ENCODE results near the gene LDLRAD4.

LDLRAD4 gene

DNA sequence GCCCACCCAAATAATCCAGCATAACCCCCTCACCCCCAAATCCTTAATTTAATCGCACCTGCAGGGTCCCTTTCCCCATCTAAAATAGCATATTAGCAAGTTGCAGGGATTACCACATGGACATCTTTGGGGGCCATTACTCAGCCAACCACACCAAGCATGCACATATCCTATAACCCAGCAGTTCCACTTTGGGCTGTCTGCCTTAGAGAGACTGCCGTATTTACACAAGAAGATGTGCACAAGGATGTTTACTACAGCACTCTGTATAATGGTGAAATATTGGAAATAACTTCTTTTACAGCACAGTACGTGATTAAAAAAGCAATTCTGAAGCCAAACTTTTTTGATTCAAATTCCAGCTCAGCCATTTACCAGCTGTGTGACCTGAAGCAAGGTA is 17.3 kb upstream of the LDLRAD4 start:
- no peak for DNase-seq (ENCODE audit: low read depth, low spot score)

DNA sequence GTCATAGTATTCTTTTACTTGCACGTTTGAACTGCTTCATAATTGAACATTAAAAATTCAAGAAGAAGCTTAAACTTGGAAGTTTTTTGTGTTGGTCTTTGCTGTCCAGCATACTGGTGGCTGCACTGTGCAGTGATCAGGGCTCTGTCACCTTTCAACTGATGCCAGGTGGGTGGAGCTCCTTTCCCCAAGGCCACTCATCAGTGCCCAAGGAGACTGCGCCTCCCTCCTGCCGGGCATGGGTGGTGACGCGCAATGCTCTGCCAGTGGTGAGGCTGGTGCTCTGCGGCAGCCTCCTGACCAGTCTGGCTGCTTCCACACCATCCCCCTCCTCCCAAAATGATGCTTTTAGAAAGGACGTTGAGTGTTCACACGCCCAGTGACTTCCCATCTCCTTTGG is 16.0 kb upstream of the LDLRAD4 start:
- no peak for DNase-seq (ENCODE audit: low read depth, low spot score)

DNA sequence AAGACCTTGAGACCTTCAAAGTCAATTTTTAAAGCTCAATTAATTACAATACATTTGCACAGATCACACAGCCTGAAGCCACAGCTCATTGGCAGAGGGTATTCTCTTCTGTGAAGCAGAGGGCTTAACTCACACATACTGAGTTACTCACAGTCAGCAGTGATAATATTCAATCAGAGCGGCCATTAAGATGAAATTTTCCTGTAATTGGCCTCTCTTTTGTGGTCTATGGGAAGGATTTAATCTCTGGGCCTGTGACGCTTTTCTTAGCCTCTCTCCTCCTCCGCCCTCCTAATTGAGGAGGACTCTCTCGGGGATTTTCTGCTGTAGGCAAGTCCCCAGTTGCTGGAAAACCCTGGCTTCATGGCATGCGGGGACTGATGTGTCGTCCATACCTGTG is 12.3 kb upstream of the LDLRAD4 start:
- no peak for DNase-seq (ENCODE audit: low read depth, low spot score)

DNA sequence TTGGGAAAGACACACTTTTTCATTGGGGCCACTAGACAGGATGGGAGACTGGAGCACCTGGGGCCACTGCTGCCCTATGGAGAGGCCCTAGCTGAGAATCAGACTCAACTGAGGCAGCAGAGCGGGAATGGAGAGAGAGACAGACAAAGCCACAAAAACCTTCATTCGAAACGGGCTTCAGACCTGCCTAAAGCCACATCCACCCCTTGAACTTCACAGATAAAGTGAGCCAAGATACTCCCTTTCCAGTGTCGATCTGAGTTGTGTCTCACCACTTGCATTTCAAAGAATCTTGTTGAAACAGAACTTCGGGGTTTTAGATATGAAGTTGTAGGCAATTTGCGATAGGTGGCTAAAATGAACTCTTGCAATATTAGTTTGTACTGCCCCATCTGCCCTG is 11.3 kb upstream of the LDLRAD4 start:
- DNase-seq (ENCODE audit: low read depth, low spot score) = no peak

DNA sequence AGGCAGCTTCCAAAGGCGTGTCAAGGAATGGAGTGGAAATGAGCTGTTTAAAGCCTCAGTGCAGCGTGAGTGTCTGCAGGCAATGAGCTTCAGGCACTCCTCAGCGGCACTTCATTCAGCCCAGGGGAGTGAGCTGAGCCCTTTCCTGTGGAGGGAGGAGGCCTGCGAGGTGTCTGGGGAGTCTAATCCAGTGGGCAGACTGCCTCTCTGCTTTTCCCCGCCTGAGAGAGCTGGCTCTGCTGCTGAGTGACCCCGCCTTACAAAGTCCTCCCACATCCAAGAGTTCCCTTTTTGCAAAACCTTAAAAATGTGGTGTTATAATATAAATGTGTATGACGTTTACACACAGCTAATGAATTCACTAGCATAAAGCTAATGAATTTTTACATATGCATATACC is 7.0 kb upstream of the LDLRAD4 start:
- no peak for DNase-seq (ENCODE audit: low read depth, low spot score)

DNA sequence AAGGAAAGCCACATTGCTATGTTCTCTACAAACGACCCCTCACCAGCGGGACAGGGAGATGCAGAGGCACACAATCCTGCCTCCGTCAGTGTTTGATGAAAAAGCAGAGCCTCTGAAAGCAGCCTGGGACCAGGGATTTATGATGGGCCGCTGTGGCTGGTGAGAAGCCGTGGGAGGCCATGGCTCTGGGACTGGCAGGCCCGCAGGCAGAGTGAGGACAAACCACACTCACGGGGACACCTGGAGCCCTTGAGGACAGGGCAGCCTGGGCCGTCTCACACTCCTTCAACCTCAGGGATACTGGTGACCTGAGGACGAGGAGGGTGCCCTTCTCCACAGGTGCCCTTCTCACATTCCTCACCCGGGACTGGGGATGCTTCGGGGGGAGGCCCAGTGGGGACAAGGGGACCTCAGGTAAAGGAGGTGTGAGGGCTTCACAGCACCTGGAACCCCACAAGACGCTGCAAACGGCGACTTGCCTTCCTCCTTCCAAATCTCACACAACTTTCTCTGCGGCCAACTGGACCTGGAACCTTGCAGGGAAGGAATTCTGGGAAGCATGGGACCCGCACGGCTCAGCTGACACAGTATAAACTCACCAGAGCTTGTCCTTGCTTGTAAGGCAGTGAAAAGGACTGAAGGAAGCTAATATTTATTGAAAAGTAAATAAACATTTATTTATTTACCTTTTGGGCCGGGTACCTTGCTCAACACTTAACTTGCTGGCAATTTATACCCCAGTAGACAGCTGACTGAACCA is 5.3 kb upstream of the LDLRAD4 start:
- no peak for DNase-seq (ENCODE audit: low read depth, low spot score)

DNA sequence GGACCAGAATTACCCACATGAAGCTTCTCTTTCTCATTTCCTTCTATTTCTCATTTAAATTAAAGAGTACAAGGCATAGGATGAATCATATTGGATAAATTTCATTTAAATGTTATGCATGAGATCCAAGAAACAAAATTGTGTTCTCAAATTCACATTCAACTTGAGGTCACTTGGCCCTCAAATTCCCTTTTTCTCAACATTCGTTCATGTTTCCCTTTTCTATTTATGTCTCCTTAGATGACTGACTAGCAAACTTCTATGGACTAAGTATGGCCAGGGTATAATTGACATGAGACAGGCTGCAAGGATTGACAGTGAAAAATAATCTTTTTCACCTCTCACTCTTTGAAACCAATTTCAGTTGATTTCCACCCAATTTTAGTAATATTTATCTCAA is 4.0 kb upstream of the LDLRAD4 start:
- no peak for DNase-seq (ENCODE audit: low read depth, low spot score)

DNA sequence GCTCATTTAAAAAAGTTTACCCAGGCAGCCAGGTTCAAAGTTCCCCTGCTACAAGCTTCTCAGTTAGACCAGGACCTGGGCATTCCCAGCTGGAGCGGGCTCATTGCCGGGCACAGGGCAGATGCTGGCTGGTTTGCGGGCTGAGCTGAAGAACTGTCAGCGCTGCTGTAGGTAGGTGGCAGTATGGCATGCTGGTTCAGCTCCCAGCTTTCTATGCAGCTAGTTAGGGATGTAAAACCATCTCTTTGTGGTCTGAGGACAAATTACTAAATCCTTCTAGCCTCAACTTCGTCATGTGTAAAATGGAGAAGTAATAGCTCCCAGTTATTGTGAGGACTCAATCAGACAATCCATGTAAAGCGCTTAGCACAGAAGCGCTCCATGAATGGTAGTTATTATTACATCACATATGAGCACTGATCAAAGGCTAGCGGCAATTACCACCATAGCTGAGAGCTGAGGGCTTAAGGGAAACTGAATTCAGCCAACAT is 2.4 kb upstream of the LDLRAD4 start:
- peak; percentile 15 for DNase-seq (ENCODE audit: low read depth, low spot score)

DNA sequence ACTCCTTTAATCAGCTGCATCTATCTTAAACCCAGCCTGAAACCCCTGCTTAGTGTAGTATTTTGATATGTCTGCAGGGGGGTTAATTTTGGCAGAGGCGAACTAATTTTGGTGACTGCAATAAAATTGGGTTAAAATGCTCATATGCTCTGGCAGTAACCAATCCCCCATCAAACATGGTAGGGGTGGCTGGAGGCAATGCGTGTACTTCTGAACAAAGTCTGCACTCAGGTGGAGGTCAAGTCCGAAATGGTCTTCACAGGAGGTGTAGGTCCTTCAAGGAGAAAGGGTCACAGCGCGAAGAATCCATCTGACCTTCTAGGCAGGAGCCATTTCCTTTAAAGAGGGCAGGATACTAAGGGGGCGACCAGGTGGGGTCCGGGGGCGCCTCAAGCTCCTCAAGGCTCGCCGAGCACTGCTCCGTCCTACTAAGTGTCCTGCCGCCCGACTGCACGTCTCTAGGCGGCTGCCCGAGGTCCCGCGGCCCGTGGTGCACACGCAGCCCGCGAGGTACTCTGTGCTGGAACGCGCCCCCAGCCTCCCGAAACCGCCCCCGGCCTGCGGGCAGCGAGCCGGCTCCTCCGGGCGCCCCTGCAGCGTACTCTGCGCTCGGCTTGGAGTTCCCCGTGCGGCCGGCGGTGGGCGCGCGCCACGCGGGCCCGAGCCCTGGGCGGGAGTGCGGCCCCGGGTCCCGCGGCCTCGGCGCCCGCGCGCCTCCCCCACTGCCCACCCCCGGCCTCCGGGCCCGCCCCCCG is 1.7 kb upstream of the LDLRAD4 start:
- no peak for DNase-seq (ENCODE audit: low read depth, low spot score)

DNA sequence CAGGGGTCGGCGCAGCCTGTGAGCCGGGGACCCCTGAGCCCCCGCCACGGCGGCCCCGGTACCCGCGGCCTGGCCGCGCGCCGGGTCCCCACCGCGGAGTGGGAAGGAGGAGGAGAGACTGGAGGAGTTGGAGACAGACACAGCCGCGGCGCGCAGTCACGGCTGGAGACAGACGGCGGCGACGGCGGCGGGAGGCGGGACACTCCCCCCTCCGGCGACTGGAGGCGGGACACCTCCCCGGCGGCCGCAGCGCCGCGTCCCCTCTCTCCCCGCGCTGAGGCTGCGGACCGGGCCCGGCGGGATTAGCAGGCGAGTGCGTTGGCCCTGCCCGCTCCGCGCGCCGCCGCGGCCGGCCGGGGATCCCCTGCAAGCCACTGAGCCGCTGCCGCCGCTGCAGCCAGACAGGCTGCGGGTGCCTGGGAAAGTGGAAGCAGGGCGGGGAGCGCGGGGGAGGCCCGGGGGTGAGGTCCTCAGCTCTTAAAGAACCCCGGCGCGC is 1.0 kb upstream of the LDLRAD4 start:
- DNase-seq (ENCODE audit: low read depth, low spot score) = no peak

DNA sequence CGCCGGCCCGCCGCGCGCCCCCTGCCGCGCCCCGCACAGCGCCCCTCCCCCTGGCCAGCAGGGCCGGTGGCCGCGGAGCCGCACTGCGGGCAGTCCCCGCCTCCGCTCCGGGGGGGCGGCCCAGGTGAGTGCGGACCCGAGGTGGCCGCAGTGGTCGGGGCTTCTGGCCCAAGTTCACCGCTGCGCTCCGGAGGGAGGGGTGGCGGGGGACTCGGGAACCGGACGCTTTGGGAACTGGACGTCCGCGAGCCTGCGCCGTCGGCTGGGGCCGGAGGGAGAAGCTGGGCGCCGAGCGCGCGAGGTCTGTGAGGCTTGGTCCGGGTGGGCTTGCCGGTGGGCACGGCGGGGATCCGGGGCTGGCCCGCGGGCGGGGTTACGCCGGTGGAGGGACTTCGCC is 591 bp upstream of the LDLRAD4 start:
- DNase-seq (ENCODE audit: low read depth, low spot score) = no peak

DNA sequence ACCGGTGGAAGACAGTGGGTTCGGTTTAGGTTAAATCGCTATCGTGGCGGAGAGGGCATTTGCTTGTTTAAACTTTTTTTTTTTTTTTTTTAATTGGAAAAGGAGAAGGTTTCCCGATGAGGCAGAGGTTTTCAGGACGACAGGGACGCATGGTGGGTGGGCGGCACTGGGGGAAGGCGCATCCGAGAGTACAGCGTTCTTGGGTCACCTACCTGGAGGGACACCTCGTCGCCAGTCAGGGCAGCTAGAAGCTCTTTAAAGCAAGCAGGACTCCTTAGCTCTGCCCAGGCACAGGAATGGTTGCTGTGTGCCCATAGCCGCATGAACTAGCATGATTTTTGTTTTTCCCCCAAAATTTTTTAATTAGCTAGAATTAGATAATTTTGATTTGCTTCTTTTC is 437 bp downstream of the LDLRAD4 start:
- no peak for DNase-seq (ENCODE audit: low read depth, low spot score)

DNA sequence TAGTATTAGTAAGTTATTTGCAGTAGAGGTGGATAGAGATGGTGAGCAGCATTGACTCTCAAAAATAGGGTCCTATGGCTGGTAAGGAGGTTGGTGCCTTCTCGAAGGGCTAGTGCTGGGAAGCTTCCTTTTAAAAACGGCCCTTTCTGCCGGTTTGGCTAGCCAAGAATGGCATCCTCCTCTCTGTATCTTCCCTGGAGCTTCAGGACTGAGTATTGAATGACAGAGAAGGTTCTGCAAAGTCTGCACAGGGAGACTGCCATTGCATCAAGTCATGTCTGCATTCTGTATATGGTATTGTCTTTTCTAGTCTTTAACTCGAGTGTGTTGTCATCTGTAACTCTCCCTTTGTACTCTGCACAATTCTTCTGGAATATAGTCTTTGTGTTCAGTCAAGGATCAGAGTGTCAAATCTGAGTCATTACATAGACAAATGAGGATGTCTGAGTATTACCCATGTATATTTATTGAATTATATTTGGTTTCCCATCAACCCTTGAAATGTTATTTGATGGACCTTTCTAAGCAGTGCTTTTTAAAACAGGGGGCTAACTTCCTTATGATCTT is 1.1 kb downstream of the LDLRAD4 start:
- DNase-seq (ENCODE audit: low read depth, low spot score) = no peak

DNA sequence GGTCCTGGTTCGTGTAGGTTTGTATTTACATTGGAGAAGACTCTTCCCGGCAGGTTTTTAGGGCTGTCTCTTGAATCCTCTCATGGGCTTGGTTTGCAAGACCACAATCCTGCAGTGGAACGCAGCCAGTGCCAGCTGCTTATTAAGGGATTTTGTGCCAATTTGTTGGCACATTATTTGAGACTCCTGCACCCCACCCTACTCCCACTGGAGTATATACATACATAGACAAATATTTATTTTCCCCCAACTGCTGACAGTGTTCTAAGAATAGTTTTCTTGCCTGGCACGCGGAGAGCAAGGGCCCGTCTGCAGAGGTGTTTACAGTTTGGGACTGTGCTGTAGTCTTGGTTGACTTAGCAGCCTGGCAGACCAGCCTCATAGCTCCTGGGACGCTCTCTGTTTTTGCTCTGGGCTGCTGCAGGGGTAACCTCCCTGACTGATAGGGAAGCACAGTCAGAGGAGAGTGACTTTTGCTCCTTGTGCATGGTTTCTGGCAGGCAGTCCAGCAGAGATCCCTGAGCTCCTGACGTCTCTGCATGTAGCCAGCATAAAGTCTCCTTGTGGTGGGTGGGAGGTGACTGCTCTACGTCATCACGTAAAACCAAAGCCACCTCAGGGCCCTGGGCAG is 1.9 kb downstream of the LDLRAD4 start:
- DNase-seq (ENCODE audit: low read depth, low spot score) = no peak

DNA sequence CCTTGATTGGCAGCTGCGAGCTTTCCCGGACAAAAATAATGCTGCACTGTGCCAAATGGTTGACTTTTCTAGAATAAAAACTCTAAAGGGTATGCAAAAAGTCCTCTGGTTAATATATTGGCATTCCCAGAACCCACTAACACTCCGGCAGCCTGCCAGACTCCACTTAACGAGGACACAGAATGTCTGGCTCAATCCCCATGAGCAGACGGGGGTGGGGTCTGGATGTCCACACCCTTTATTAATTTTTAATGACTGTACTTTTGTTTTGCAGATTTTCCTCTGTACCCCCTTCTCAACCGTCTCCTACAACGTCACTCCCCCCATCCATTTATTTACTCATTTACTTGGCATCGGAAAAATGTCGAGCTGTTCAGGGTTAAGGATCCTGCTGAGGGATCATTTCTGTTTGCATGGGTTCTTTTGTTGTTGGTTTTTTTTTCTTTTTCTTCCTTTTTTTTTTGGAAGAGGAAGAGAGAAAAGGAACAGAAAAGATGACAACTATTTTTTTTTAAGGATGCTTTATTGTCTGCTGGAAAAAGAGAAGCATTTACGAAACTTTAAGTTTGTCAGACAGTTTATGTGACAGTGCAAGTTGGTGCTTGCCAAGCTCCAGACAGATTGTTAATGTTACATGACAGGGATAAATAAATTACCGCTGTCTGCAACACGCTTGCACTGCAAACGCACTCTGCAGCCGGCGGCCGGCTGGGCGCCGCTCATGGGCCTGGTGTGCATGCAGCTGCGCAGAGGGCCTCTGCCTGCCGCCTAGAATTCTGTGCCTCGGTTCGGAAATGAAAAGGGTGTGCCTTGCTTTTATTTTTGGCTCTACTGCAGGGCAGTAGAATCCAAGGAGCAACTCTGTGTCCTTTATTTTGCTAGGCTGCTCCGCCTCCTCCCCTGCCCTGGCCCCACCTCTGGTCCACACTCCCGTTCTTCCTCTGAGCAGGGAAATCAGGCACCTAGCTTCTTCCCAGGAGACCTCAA is 3.6 kb downstream of the LDLRAD4 start:
- no peak for DNase-seq (ENCODE audit: low read depth, low spot score)

DNA sequence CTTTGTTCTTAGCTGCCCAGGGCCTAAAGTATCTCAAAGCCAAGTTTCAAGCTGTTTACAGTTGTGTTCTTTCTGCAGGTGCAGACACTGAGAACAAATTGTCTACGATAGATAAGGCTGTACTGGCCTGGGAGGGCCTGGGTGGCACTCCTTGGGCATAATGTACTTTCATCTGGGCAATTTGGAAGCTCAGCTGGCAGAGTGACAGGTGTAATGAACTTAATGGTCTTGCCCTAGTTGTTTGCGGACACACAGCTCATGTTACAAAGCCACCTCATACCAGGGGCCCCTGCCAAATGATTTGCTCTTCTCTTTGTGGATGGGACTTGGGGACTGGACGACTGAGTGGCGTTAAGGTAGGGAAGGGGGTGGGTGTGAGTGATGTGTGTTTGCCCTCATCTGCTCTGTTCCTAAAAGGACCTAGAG is 4.3 kb downstream of the LDLRAD4 start:
- no peak for DNase-seq (ENCODE audit: low read depth, low spot score)

DNA sequence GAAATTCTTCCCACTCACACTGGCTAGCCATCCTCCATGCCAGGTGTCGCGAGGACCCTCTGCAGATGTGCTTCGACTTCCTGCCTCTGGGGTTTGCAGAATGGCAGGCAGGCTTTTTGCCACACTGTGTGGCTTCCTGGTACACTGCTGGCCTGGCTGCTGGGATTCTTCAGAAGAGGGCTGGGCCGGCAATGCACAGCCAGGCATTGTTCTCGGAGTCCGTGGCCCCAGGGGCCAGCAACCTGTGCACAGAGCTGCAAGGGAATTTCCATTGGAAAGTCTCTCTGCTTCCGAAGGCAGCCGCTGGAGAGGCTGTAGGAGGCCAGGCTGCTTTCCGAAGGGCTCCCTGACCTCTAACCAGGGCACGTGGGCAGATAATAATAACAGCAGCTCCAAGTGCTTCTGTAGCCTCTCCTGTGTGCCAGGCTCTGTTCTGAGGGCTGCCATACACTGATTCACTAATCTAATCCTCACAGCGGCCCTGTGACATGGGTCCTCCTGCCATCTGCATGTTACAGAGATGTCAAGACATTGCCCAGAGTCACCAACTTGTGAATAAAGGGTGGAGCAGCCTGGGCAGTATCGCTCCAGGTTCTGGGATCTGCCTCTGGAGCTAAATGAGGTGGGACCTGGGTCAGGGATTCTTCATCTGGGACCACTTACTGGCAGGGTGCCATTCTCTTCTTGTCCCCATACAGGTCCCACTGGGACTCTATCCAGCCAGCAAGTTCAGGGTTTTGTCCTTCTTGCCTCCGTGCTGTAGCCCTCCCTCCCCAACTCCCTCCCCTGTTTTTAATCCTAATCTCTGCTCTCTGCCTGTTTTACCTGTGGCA is 5.0 kb downstream of the LDLRAD4 start:
- no peak for DNase-seq (ENCODE audit: low read depth, low spot score)

DNA sequence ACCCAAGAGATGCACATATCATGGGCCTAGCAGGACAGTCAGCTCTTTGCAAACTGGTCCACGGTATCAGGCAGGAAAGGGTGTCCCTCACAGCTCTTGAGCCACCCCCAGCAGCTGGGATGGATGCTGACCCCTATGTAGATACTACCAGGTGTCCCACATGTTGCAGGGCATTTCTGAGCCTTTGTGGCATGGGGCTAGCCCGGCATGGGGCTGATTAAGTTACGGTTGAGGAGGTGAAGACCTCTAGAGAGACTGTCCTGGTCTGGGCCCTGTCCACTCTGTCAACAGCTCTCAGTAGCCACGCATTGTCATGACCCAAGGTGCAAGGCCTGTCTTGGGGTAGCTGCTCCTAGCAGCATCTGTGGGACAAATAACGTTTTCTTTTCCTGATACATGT is 6.7 kb downstream of the LDLRAD4 start:
- no peak for DNase-seq (ENCODE audit: low read depth, low spot score)

DNA sequence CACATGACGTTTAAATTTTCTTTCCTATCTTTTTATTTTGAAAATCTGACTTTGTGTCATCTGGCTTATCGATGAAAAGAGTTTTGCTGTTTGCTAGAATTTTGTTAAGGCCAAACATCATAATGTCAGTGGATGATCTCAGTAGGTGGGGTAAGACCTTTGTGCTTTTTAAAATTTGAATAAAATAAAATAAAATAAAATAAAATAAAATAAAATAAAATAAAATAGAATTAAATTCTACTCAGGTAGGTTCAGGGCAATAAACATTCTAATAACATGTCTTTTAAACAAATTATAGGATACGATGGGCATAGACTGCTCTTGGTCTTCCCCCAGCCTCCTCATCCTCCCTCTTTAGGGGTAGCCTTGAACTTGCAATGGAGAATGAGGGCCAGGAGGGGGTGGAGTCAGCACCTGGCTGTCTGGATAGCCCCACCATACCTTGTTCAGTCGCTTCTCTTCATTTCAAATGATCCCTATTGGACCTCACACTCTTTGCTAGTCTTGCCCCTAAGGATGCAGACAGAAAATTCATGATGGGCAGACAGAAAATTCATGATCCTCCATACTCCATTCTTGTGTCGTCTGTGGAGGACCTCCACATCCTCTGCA is 8.1 kb downstream of the LDLRAD4 start:
- no peak for DNase-seq (ENCODE audit: low read depth, low spot score)

DNA sequence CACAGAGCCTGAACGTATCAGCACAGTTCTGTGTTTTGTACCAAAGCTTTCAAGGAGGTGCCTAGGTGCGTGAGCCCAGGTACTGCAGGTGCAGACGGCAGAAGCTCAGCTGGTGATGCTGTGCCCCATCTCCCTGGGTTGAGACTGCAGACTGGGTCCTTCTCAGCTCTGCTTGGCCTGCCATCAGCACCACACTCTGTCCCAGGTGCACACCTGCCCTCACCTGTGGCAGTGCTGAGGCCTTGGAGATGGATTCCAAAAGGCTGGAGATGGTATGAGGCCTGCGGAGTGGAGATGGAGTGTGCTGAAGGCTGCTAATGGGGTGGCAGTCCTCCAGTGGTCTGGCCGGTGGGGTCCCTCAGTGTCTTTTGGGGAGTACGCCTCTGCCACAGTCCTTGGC is 9.3 kb downstream of the LDLRAD4 start:
- DNase-seq (ENCODE audit: low read depth, low spot score) = no peak

Measured in smooth muscle cell of the brain vasculature (primary cell).